WTC11 (cell line): ENCODE measurements around the gene CTNNAL1. TPM values are rescaled to one million over a fixed set of nuclear protein-coding genes. Genes with fewer than 3 reads are reported as not detected.

Source experiments
- ATAC-seq: fragments of 200-7000 bp; cut with Tn5 transposase; 2 replicates; pipeline ENCODE4 v1.10.0; 2021; ENCODE audit warnings: mild to moderate bottlenecking, moderate library complexity
- CTCF ChIA-PET: fragments of 300-600 bp; sonication (Branson Sonifier 250); formaldehyde crosslinking; loops from one replicate; lab custom pipeline; 2021; ENCODE audit warnings: antibody characterized with exemption; lab: Charles Lee
- POLR2A ChIA-PET: fragments of 350-600 bp; sonication (Branson Sonifier 250); formaldehyde crosslinking; loops from one replicate; lab custom pipeline; 2021; ENCODE audit warnings: antibody characterized with exemption; lab: Charles Lee
- DNase-seq: peaks from one replicate; pipeline ENCODE4 v3.0.0; 2021; ENCODE audit warnings: low spot score
- H3K27ac Mint-ChIP-seq: 2 replicates; pipeline ENCODE4 v1.8.0; 2021; ENCODE audit warnings: mixed read lengths
- H3K27me3 Mint-ChIP-seq: 2 replicates; pipeline ENCODE4 v1.8.0; 2021; ENCODE audit warnings: low read depth, mild to moderate bottlenecking, moderate library complexity, mixed read lengths
- H3K36me3 Mint-ChIP-seq: 2 replicates; pipeline ENCODE4 v1.8.0; 2021; ENCODE audit warnings: mixed read lengths
- H3K4me1 Mint-ChIP-seq: 2 replicates; pipeline ENCODE4 v1.8.0; 2022; ENCODE audit warnings: mixed read lengths
- H3K4me3 Mint-ChIP-seq: 2 replicates; pipeline ENCODE4 v1.8.0; 2021; ENCODE audit warnings: mild to moderate bottlenecking, moderate library complexity, mixed read lengths
- H3K9me3 Mint-ChIP-seq: 2 replicates; pipeline ENCODE4 v1.8.0; 2021; ENCODE audit warnings: mixed read lengths
- CREB1 ChIP-seq: sonication (generic); formaldehyde crosslinking; IDR thresholded peaks from 2 replicates; pipeline ENCODE4 v1.8.0; 2023; ENCODE audit warnings: mild to moderate bottlenecking, missing genetic modification reagents
- CTCF ChIP-seq: fragments of 200-600 bp; IDR thresholded peaks from 2 replicates; pipeline ENCODE4 v1.8.0; 2022; ENCODE audit warnings: antibody characterized with exemption
- E2F1 ChIP-seq: sonication (generic); formaldehyde crosslinking; IDR thresholded peaks from 2 replicates; pipeline ENCODE4 v1.8.0; 2022; ENCODE audit warnings: mild to moderate bottlenecking, missing genetic modification reagents
- E2F4 ChIP-seq: sonication (generic); formaldehyde crosslinking; IDR thresholded peaks from 2 replicates; pipeline ENCODE4 v1.8.1; 2022; ENCODE audit warnings: low read depth, mild to moderate bottlenecking, moderate library complexity, missing genetic modification reagents, borderline replicate concordance
- ERG ChIP-seq: fragments of 250-450 bp; sonication (Bioruptor Pico); IDR thresholded peaks from 2 replicates; pipeline ENCODE4 v1.8.0; 2021; ENCODE audit warnings: mild to moderate bottlenecking
- ESRRA ChIP-seq: sonication (generic); formaldehyde crosslinking; IDR thresholded peaks from 2 replicates; pipeline ENCODE4 v1.8.1; 2022; ENCODE audit warnings: mild to moderate bottlenecking, missing genetic modification reagents, borderline replicate concordance
- GABPB1 ChIP-seq: sonication (generic); formaldehyde crosslinking; IDR thresholded peaks from 2 replicates; pipeline ENCODE4 v1.8.1; 2023; ENCODE audit warnings: mild to moderate bottlenecking, missing genetic modification reagents
- GRHL2 ChIP-seq: fragments of 250-450 bp; sonication (Bioruptor Pico); IDR thresholded peaks from 2 replicates; pipeline ENCODE4 v1.8.0; 2022; ENCODE audit warnings: mild to moderate bottlenecking, moderate library complexity; ENCODE audit not compliant: insufficient replicate concordance, severe bottlenecking
- JUN ChIP-seq: sonication (generic); formaldehyde crosslinking; IDR thresholded peaks from 2 replicates; pipeline ENCODE4 v1.8.0; 2023; ENCODE audit warnings: mild to moderate bottlenecking, missing genetic modification reagents
- MAX ChIP-seq: sonication (generic); formaldehyde crosslinking; IDR thresholded peaks from 2 replicates; pipeline ENCODE4 v1.8.0; 2022; ENCODE audit warnings: mild to moderate bottlenecking, missing genetic modification reagents
- MLX ChIP-seq: sonication (generic); formaldehyde crosslinking; IDR thresholded peaks from 2 replicates; pipeline ENCODE4 v1.8.1; 2023; ENCODE audit warnings: mild to moderate bottlenecking, missing genetic modification reagents, moderate library complexity
- NFE2L1 ChIP-seq: sonication (generic); formaldehyde crosslinking; IDR thresholded peaks from 2 replicates; pipeline ENCODE4 v1.8.1; 2023; ENCODE audit warnings: missing genetic modification reagents
- NR1H2 ChIP-seq: sonication (generic); formaldehyde crosslinking; IDR thresholded peaks from 2 replicates; pipeline ENCODE4 v1.9.0; 2021; ENCODE audit warnings: mild to moderate bottlenecking, moderate library complexity, missing genetic modification reagents
- NR2C2 ChIP-seq: sonication (generic); formaldehyde crosslinking; IDR thresholded peaks from 2 replicates; pipeline ENCODE4 v1.8.0; 2022; ENCODE audit warnings: mild to moderate bottlenecking, missing genetic modification reagents
- PREB ChIP-seq: sonication (generic); formaldehyde crosslinking; IDR thresholded peaks from 2 replicates; pipeline ENCODE4 v1.8.1; 2022; ENCODE audit warnings: mild to moderate bottlenecking, missing genetic modification reagents, moderate library complexity, borderline replicate concordance
- SMAD4 ChIP-seq: sonication (generic); formaldehyde crosslinking; IDR thresholded peaks from 2 replicates; pipeline ENCODE4 v1.8.0; 2022; ENCODE audit warnings: mild to moderate bottlenecking, missing genetic modification reagents
- SOX15 ChIP-seq: fragments of 250-450 bp; sonication (Bioruptor Pico); IDR thresholded peaks from 2 replicates; pipeline ENCODE4 v1.9.0; 2021; ENCODE audit warnings: mild to moderate bottlenecking
- TCF7 ChIP-seq: sonication (generic); formaldehyde crosslinking; IDR thresholded peaks from 2 replicates; pipeline ENCODE4 v1.8.0; 2022; ENCODE audit warnings: mild to moderate bottlenecking, low read depth, missing genetic modification reagents, moderate library complexity
- ZBTB21 ChIP-seq: sonication (generic); formaldehyde crosslinking; IDR thresholded peaks from 2 replicates; pipeline ENCODE4 v1.8.1; 2023; ENCODE audit warnings: mild to moderate bottlenecking, missing genetic modification reagents, borderline replicate concordance
- ZBTB43 ChIP-seq: sonication (generic); formaldehyde crosslinking; IDR thresholded peaks from 2 replicates; pipeline ENCODE4 v1.8.1; 2023; ENCODE audit warnings: mild to moderate bottlenecking, missing genetic modification reagents
- ZNF263 ChIP-seq: sonication (generic); formaldehyde crosslinking; IDR thresholded peaks from 2 replicates; pipeline ENCODE4 v1.8.1; 2022; ENCODE audit warnings: low read depth, mild to moderate bottlenecking, moderate library complexity, missing genetic modification reagents
- ZNF317 ChIP-seq: sonication (generic); formaldehyde crosslinking; IDR thresholded peaks from 2 replicates; pipeline ENCODE4 v1.8.1; 2023; ENCODE audit warnings: low read depth, mild to moderate bottlenecking, moderate library complexity, missing genetic modification reagents, borderline replicate concordance
- ZNF423 ChIP-seq: fragments of 250-450 bp; sonication (Bioruptor Pico); IDR thresholded peaks from 2 replicates; pipeline ENCODE4 v2.1.2; 2022; ENCODE audit warnings: mild to moderate bottlenecking, moderate library complexity
- ZNF671 ChIP-seq: fragments of 250-450 bp; sonication (Bioruptor Pico); IDR thresholded peaks from 2 replicates; pipeline ENCODE4 v1.8.0; 2021; ENCODE audit warnings: mild to moderate bottlenecking
- total RNA-seq: library from RNA; stranded (reverse); gene quantifications from 3 replicates; pipeline ENCODE4 v1.2.3, GENCODE V29; 2021

The CTNNAL1 gene
- total RNA-seq, 1 experiment from 2014 or later: 53.1 TPM

- TF ChIP-seq MLX (CRISPR knock-in tag) (no peak), TCF7 (CRISPR knock-in tag) (no peak), ZNF263 (no peak), ZNF671 (CRISPR knock-in tag) (no peak), PREB (CRISPR knock-in tag) (no peak), E2F1 (CRISPR knock-in tag) (no peak), MAX (CRISPR knock-in tag) (no peak)
- H3K36me3 Mint-ChIP-seq: peaks cover 59% of the 10 kb centered on the region
- no peak overlapping the region for H3K4me3 Mint-ChIP-seq
- DNase-seq (no peak), ATAC-seq (no peak)
- no peaks in the 10 kb centered on the region for H3K27me3 Mint-ChIP-seq
- H3K4me1 Mint-ChIP-seq: no peaks in the 10 kb centered on the region
- no peak overlapping the region for H3K27ac Mint-ChIP-seq
- ChIA-PET CTCF (no interaction called here), POLR2A (no interaction called here)
- H3K9me3 Mint-ChIP-seq: no peaks in the 10 kb centered on the region
Observed at GRCh38 chr9:108903420-108904103, 109.7 kb downstream of the CTNNAL1 start.

- H3K27me3 Mint-ChIP-seq: no peaks in the 10 kb centered on the region
- H3K4me3 Mint-ChIP-seq: no peak overlapping the region
- no peaks in the 10 kb centered on the region for H3K9me3 Mint-ChIP-seq
- ATAC-seq: no peak
- peaks cover 73% of the 10 kb centered on the region for H3K36me3 Mint-ChIP-seq
- H3K4me1 Mint-ChIP-seq: no peaks in the 10 kb centered on the region
- no peak overlapping the region for H3K27ac Mint-ChIP-seq
- ChIA-PET CTCF (no interaction called here), POLR2A (no interaction called here)
- TF ChIP-seq ZNF423 (CRISPR knock-in tag): no peak
- TF ChIP-seq CREB1: no peak
- no peak for TF ChIP-seq JUN (CRISPR knock-in tag)
- no peak for TF ChIP-seq GABPB1 (CRISPR knock-in tag)
- TF ChIP-seq NFE2L1 (CRISPR knock-in tag): no peak
- no peak for TF ChIP-seq ZNF263
- no peak for TF ChIP-seq NR1H2 (CRISPR knock-in tag)
- no peak for TF ChIP-seq ZBTB21
- no peak for TF ChIP-seq GRHL2
- no peak for TF ChIP-seq ZBTB43 (CRISPR knock-in tag)
- TF ChIP-seq ZNF317 (CRISPR knock-in tag): no peak
- no peak for TF ChIP-seq SMAD4 (CRISPR knock-in tag)
- TF ChIP-seq NR2C2: no peak
- no peak for TF ChIP-seq E2F4
- TF ChIP-seq CTCF: no peak
- TF ChIP-seq ERG (CRISPR knock-in tag): no peak
- TF ChIP-seq ESRRA (CRISPR knock-in tag): no peak
- TF ChIP-seq SOX15: no peak
- no peak for TF ChIP-seq E2F1 (CRISPR knock-in tag)
- no peak for TF ChIP-seq TCF7 (CRISPR knock-in tag)
- DNase-seq: no peak
Observed at GRCh38 chr9:108900176-108900575, 113.1 kb downstream of the CTNNAL1 start.
